ENCODE results near the gene RNF5. TPM values are rescaled to one million over a fixed set of nuclear protein-coding genes. Genes with fewer than 3 reads are reported as not detected.
A peak's percentile ranks its signal among the peaks of the same experiment; 100 is the strongest.
"Not testable (repeated sequence)": the region's sequence is repeated elsewhere in the genome, so short reads cannot be mapped to it uniquely, and the experiment has no call there.

The RNF5 gene
- total RNA-seq, 1 donor from 2014 or later: 94.6 TPM

- DNase-seq: peak; percentile 74
Measured at GRCh38 chr6:32196682-32197616, 18.7 kb downstream of the RNF5 start.

DNA sequence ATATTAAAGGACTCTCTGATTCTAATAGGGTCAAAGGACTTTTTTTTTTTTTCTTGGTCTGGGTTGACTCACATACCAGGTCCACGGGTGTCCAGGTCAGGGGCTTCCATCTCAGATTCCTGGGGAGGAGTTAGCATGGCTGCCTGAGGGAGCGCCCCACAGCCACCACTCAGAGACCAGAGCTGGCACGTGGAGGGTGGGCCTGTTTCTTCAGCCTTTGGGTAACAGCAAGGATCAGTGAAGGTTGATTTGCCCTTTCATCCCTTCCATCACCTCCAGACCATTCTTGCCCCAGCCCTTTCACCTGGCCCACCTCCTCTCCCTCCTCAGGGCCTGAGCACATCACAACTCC, 20.1 kb downstream of the RNF5 start:
- no peak for DNase-seq
- no peak for ATAC-seq (ENCODE audit: poor library complexity)
- intact Hi-C loops (cut with DNase I): no loop called here

More at GRCh38 chr6:32196682-32197616, 18.7 kb downstream of the RNF5 start:
- no peak for ATAC-seq (ENCODE audit: poor library complexity)
- intact Hi-C loops (cut with DNase I): no loop called here

DNA sequence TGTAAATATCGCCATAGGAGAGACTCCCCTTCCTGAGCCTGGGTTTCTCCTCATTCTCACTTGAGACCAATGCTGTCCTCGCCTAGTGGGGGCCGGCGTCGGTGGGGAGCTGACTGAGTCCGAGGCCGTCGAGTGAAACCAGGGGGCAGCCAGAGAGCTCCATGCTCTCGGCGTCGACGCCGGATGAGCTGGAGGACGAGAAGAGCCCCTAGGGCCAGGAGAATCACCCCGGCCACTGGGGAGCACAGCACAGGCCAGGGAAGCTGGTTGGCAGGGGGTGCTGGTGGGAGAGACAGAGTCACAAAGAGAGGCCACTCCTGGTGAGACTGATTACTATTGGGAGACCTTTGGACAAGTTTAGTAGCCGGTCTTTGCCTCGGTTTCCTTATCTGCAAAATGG, 20.7 kb downstream of the RNF5 start:
- intact Hi-C loops (cut with DNase I): no loop called here
- DNase-seq (no peak), ATAC-seq (ENCODE audit: poor library complexity) (no peak)

DNA sequence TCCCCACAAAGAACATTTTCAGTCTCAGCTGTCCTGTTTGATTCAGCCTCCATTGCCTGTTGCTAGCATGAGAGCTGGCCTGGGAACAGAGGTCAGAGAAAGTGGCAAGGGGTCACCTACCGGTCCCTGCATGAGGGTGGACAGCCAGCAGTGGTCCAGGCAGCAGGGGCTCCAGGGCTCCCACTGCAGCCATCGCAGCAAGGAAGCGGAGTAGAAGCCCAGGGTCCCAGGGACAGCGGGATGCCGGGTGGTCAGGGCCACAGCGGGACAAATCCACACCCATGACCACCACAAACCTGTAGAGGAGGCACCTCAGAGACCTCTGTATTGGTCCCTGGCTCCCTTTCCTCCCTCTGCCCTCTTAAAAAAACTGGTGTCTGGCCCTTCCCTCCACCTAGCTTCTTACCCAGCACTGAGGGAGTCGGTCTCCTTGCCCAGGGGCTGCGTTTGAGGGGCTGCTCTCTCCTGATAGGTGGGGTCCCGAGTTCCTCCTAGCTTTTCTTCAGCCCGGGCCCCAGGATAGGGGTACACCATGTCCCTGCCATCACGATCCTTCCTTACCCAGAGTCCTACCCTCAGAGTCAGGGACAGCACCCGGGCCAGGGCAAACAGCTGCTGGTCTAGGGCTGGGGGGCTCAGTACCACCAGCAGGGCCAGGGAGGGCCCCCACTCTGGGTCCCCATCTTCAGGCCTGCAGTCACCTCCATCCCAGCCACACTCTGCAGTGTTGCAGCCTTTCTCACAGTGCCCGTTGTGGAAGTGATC, 22.7 kb downstream of the RNF5 start:
- ATAC-seq (ENCODE audit: poor library complexity) (no peak), DNase-seq (no peak)
- intact Hi-C loops (cut with DNase I): no loop called here

- ATAC-seq (ENCODE audit: poor library complexity): no peak
- DNase-seq: no peak
- intact Hi-C loops (cut with DNase I): no loop called here
Measured at GRCh38 chr6:32202186-32202585, 24.0 kb downstream of the RNF5 start.

DNA sequence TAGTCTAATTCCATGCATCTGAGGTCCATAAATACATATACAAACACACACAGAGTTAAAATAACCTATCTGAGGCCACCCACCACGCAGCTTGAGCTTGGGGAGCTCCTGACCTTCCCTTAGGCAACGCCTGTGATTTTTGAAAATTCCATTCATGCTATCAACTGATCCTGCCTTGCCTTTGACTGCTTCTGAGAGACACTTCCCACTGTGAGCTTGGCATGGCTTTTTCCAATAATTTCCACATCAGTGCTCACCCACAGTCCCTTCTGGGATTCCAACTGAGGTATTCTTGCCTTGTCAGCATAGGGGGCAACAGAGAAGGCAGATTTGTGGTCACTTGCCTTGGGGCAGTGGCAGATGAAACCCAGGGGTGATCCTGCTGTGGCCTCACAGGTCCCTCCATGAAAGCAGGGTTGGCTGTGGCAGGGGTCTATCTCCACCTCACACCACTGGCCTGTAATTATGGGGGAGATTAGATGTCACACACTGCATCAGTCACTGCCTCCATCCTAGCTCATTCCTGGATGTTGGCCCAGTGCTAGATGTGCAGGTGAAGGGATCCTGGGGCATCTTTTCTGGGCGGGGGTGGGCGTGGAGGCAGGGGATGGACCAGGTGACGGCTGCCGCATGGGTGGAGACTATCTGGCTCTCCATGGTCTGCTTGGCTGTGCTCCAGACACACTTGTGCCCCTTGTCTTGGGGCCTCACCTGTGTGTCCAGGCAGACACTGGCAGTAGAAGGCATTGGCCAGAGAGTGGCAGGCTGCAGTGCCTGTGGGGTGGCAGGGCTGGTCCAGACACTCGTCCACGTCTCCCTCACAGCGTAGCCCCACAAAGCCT, 25.4 kb downstream of the RNF5 start:
- DNase-seq: no peak
- intact Hi-C loops (cut with DNase I): no loop called here

DNA sequence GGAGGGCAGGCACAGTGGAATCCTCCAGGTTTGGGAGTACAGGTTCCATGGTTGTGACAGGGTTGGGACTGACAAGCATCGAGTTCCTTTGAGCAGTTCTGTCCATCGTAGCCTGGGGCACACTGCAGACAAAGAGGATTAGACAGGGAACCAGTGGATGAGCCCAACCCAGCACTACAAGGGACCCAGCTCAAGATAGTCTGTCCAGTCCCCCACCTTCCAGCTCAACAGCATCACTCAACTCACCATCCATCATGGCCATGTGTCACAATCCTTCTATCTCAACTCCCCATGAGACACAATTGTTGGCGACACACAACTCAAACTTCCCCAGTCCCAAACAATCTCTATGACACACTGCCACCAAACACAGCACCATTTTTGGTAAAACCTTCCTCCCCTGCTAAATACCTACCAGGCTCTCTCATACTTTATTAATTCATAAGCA, 26.1 kb downstream of the RNF5 start:
- no peak for DNase-seq
- intact Hi-C loops (cut with DNase I): no loop called here
- no peak for ATAC-seq (ENCODE audit: poor library complexity)

More for the DNA sequence above, 25.4 kb downstream of the RNF5 start:
- ATAC-seq (ENCODE audit: poor library complexity): no peak

DNA sequence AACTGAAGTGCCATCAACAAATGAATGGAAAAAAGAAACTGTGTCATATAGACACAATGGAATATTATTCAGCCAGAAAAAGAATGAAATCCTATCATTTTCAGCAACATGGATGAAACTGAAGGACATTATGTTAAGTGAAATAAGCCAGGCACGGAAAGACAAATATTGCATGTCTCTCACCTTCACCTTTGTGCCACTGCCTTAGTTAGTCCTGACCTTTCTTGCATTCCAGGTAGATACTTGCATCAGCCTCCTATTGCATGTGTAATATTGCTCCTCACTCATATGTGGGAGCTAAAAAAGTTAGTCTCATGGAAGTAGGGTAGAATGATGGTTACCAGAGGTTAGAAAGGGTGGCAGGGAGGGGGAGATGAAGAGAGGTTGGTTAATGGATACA, 30.8 kb downstream of the RNF5 start:
- ATAC-seq (ENCODE audit: poor library complexity) (no peak), DNase-seq (no peak)
- intact Hi-C loops (cut with DNase I): no loop called here

DNA sequence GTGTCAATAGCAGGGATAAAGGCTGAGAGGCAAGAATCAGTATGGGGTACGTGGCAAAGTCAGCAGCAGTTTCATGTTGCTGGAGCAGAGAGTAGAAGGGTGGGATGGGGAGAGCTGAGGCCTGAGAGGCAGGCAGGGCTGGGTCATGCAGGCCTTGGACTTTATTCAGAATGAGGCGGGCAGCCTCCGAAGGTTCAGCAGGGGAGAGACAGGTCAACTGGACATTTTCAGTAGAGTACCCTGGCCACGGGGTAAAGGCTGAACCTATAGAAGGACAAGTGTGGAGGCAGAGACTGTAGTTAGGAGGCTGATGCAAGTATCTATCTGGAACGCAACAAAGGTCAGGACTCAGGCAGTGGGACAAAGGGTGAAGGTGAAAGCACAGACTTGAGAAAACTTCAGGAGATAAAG, 32.0 kb downstream of the RNF5 start:
- ATAC-seq (ENCODE audit: poor library complexity) (no peak), DNase-seq (no peak)
- intact Hi-C loops (cut with DNase I): no loop called here

DNA sequence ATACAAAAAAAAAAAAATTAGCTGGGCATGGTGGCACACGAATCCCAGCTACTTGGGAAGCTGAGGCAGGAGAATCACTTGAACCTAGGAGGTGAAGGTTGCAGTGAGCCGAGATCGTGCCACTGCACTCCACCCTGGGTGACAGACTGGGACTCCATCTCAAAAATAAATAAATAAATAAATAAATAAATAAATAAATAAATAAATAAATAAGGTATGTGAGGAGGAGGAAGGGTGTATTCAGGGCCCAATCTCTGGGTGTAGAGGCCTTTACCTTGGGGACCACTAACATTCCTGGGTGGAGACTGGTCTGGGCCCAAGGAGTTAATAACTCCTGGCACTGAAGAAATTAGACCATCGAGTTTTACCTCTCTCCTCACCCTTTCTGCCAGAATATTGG, 33.2 kb downstream of the RNF5 start:
- DNase-seq; ATAC-seq (ENCODE audit: poor library complexity); intact Hi-C loops (cut with DNase I): not testable (repeated sequence)

DNA sequence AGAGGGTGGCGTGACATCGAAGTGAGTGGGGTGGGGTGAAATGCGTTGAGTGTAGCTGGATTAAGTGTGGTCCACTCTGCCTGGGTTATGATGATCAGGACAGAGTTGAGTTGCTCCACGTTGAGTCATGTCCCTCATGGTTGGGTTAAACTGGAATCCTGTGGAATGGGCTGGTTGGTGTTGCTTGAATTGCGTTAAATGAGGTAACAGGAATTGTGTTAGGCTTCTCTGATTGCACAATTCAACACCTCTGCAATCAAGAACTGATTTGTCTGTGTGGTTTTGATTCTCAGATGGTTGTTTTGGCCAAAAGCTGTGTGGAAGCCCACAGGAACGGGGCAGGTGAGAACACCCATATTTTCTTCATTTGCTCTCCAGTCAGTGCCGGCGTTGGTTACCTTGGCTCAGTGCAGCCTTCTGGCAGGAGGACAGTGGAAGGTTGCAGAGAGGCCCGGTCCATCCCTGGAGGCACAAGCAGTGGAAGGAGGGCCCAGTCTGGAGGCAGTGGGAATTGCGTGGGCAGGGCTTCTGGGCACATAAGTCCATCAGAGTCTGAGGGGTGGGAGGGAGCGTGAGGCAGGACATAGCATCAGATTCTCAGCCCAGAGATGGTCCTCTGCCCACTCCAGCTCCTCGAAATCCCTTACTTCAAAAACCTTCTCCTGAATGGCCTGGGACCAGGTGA, 34.0 kb downstream of the RNF5 start:
- ATAC-seq (ENCODE audit: poor library complexity): no peak
- intact Hi-C loops (cut with DNase I): no loop called here
- DNase-seq: no peak

DNA sequence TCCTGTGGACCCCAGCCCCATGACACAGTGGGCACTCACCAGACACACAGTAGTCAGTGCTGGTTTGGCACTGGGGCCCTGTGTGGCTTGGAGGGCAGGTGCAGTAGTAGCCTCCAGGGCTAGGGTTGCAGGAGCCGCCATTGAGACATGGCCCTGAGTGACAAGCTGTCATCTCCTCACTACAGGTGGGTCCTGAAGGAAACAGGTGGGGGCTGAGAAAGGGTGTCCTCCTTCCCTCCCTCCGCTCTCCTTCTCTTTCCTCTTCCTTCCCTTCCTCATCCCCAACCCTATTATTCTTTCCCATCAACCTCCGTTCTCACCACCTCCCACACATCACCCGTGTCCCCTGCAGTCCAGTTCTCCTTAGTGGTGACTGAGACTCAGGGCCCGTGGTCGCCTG, 35.4 kb downstream of the RNF5 start:
- DNase-seq (no peak), ATAC-seq (ENCODE audit: poor library complexity) (no peak)
- intact Hi-C loops (cut with DNase I): no loop called here

DNA sequence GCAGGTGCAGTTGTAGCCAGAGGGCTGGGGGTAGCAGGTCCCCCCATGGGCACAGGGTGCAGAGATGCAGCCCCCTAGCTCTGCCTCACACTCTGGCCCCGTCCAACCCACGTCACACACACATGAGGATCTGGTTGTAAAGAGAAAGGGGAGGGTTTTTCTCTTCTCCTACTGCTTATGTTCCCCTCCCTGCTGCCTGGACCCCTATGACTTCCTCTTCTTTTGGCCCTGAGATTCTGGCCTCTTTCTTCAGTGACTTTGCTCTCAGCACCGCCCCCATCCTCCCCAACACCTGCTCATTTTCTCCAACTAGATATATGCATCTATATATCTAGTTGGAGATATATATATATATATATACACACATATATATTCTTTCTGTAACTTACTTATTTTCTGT, 35.9 kb downstream of the RNF5 start:
- intact Hi-C loops (cut with DNase I): no loop called here
- no peak for DNase-seq
- ATAC-seq (ENCODE audit: poor library complexity): no peak

DNA sequence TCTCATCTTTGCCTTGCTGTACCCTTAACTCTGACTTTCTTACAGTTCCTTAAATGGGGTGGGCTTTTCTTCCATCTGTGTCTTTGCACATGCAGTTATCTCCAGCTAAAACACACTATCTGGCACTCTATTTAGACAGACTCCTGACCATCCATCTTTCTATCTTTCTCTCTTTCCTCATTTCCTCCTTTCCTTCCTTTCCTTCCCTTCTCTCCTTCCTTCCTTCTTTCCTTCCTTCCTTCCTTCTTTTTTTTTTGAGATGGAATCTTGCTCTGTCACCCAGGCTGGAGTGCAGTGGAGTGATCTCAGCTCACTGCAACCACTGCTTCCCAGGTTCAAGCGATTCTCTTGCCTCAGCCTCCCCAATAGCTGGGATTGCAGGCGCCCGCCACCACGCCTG, 37.4 kb downstream of the RNF5 start:
- no peak for DNase-seq
- intact Hi-C loops (cut with DNase I): no loop called here
- no peak for ATAC-seq (ENCODE audit: poor library complexity)

DNA sequence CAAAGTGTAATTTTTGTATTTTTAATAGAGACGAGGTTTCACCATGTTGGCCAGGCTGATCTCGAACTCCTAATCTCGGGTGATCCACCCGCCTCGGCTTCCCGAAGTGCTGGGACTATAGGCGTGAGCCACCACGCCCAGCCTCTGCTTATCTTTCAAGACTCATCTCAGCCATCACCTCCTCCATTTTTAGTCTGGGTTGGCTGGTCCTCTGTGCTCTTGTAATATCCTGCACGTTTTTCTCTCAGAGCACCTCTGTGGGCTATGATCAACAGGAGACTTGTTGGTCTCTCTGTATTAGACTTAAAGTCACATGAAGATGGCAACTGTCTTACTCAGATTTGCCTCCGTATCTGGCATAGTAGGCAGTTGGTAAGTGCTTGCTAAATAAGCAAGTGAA, 38.1 kb downstream of the RNF5 start:
- DNase-seq (no peak), ATAC-seq (ENCODE audit: poor library complexity) (no peak)
- intact Hi-C loops (cut with DNase I): no loop called here

GRCh38 chr6:32216998-32217397, 38.8 kb downstream of the RNF5 start:
- DNase-seq: no peak
- ATAC-seq (ENCODE audit: poor library complexity): no peak
- intact Hi-C loops (cut with DNase I): no loop called here

DNA sequence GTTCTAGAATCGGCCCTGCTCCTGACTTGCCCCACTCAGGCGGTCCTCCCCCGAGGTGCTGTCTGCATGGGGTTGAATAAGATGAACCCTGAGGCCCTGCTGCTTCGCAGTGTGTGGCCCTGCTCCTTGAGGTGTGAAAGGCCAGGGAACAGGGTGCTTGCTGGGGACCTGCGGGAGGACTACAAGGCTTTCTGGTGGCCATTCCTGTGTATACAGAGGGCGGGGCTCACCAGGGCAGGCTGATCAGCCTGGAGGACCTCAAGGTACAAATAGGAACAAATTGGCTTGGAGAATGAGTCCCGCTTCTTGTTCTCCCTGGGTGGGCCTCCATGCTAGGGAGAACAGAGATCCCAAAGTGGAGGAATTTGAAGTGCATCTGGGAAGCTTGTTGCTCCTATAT, 40.0 kb downstream of the RNF5 start:
- no peak for ATAC-seq (ENCODE audit: poor library complexity)
- intact Hi-C loops (cut with DNase I): no loop called here
- DNase-seq: no peak

DNA sequence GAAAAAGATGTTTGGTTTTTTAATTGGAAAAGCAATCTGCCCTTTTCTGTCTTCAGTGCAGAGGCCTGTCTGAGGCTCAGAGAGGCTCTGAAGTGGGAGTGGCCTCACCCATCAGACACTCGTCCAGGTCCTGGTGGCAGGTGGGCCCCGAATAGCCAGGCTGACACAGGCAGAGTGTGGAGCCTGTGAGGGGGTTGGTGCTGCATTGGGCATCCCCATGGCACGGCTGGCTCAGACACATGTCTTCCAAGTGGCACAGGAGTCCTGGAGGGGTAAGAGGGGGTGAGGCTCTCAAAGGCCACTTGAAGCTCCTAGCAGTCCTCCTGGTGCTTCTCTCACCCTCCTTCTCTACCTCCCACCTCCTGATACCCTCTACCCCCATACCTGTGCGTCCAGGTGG, 41.8 kb downstream of the RNF5 start:
- DNase-seq (no peak), ATAC-seq (ENCODE audit: poor library complexity) (no peak)
- intact Hi-C loops (cut with DNase I): no loop called here
